ENCODE results near the gene ALK. TPM values are rescaled to one million over a fixed set of nuclear protein-coding genes. Genes with fewer than 3 reads are reported as not detected.

ALK gene
- total and polyA plus RNA-seq, 2 donors (not counting 1 experiment from before 2014, with no cell fraction given) = not detected

DNA sequence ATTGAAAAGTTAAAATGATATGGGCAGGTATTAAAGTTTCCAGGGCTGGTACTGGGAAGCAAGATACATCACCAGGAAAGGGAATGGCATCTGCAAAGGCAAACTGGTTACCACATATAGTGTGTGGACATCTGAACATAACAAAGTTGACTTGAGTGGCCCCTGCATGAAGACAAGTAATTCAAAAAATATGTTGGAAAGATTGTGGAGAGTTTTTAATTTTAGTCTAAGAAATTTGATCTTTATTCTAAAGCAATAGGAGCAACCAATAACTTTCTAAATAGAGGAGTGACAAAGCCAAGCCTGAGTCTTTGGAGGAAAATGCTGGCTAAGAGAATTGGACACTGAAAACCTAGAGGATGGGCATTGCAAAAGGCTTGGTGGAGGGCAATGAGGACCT is 278.2 kb downstream of the ALK start:
- Histone ChIP-seq H4K20me1 (ENCODE audit: control insufficient read depth, insufficient read depth, low read length, poor library complexity, severe bottlenecking) (no peaks in the 10 kb centered on the region), H2AFZ (ENCODE audit: insufficient read depth, low read depth, low read length, poor library complexity, severe bottlenecking) (no peak overlapping the region), H3K36me3 (replicated peaks in 1 of 2; ENCODE audit: control extremely low read depth in 1 of 2, control insufficient read depth in 1 of 2, extremely low read depth in 1 of 2, insufficient read depth in 2 of 2, low read length in 1 of 2) (no peaks in the 10 kb centered on the region), H3K4me1 (ENCODE audit: control insufficient read depth in 2 of 2, insufficient read depth in 2 of 2, low read length in 2 of 2) (no peaks in the 10 kb centered on the region), H3K9me3 (ENCODE audit: control extremely low read depth in 1 of 3, control insufficient read depth in 2 of 3, insufficient read depth in 1 of 3, low read length in 2 of 3) (no peaks in the 10 kb centered on the region), H3K79me2 (ENCODE audit: control insufficient read depth, insufficient read depth, low read length) (no peaks in the 10 kb centered on the region), H3K4me3 (ENCODE audit: control extremely low read depth in 1 of 5, extremely low read depth in 1 of 5, insufficient read depth in 1 of 5, low read depth in 2 of 5, low read length in 4 of 5) (no peak overlapping the region), H3K9ac (ENCODE audit: low read length) (no peak overlapping the region), H3K27ac (ENCODE audit: low read length in 2 of 2) (no peak overlapping the region), H3K4me2 (replicated peaks; ENCODE audit: low read depth, low read length, poor library complexity, severe bottlenecking) (no peak overlapping the region), H3K27me3 (replicated peaks in 1 of 4; ENCODE audit: control extremely low read depth in 1 of 4, control insufficient read depth in 3 of 4, insufficient read depth in 4 of 4, low read length in 3 of 4) (peaks cover 0 to under 1% (median 0%) of the 10 kb centered on the region in 4 experiments)
- no peak for DNase-seq
- TF ChIP-seq, protein P1, sequence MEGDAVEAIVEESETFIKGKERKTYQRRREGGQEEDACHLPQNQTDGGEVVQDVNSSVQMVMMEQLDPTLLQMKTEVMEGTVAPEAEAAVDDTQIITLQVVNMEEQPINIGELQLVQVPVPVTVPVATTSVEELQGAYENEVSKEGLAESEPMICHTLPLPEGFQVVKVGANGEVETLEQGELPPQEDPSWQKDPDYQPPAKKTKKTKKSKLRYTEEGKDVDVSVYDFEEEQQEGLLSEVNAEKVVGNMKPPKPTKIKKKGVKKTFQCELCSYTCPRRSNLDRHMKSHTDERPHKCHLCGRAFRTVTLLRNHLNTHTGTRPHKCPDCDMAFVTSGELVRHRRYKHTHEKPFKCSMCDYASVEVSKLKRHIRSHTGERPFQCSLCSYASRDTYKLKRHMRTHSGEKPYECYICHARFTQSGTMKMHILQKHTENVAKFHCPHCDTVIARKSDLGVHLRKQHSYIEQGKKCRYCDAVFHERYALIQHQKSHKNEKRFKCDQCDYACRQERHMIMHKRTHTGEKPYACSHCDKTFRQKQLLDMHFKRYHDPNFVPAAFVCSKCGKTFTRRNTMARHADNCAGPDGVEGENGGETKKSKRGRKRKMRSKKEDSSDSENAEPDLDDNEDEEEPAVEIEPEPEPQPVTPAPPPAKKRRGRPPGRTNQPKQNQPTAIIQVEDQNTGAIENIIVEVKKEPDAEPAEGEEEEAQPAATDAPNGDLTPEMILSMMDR (IDR thresholded peaks at IDR 0.05) = no peak
- TF ChIP-seq EZH2 (IDR thresholded peaks at IDR 0.05; ENCODE audit: borderline replicate concordance, insufficient read depth, low read depth, low read length, poor library complexity, severe bottlenecking) = no peak
- Mint-ChIP-seq H3K4me3 (no peak overlapping the region), H3K9me3 (ENCODE audit: insufficient read depth) (peaks cover 10% of the 10 kb centered on the region), H3K4me1 (no peaks in the 10 kb centered on the region), H3K27ac (no peak overlapping the region), H3K27me3 (peaks cover 6% of the 10 kb centered on the region)
- intact Hi-C loops (cut with micrococcal nuclease) = no loop called here
- ChIA-PET CTCF (no interaction called here), POLR2A (no interaction called here)
- ATAC-seq (ENCODE audit: low read depth) = no peak

DNA sequence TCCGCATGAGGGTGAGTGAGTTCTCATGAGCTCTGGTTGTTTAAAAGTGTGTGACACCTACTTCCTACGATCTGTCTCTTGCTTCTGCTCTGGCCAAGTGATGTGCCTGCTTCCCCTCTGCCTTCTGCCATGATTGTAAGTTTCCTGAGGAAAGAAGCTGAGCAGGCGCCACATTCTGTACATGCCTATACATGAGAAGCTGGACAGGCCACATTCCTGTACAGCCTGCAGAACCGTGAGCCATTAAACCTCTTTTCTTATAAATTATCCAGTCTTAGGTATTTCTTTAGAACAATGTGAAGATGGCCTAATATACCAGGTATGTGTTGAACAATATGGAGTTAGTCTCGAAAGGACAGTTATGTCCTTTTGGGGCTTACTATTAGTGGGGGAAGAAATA is 281.0 kb downstream of the ALK start:
- no peak overlapping the region for H2AFZ ChIP-seq (ENCODE audit: insufficient read depth, low read depth, low read length, poor library complexity, severe bottlenecking)
- Mint-ChIP-seq H3K27me3 (peaks cover 6% of the 10 kb centered on the region), H3K4me3 (no peak overlapping the region), H3K4me1 (no peaks in the 10 kb centered on the region), H3K9me3 (ENCODE audit: insufficient read depth) (no peaks in the 10 kb centered on the region), H3K27ac (no peak overlapping the region)
- no peak for TF ChIP-seq EZH2 (IDR thresholded peaks at IDR 0.05; ENCODE audit: borderline replicate concordance, insufficient read depth, low read depth, low read length, poor library complexity, severe bottlenecking)
- TF ChIP-seq, protein P1 (IDR thresholded peaks at IDR 0.05) = no peak
- H3K9me3 ChIP-seq (ENCODE audit: control extremely low read depth in 1 of 3, control insufficient read depth in 2 of 3, insufficient read depth in 1 of 3, low read length in 2 of 3) = no peaks in the 10 kb centered on the region
- H3K36me3 ChIP-seq (replicated peaks in 1 of 2; ENCODE audit: control extremely low read depth in 1 of 2, control insufficient read depth in 1 of 2, extremely low read depth in 1 of 2, insufficient read depth in 2 of 2, low read length in 1 of 2) = no peaks in the 10 kb centered on the region
- no peaks in the 10 kb centered on the region for H4K20me1 ChIP-seq (ENCODE audit: control insufficient read depth, insufficient read depth, low read length, poor library complexity, severe bottlenecking)
- WGBS (ENCODE audit: insufficient coverage) = 68% methylated on average over 4 of the region's 5 CpGs
- H3K27me3 ChIP-seq (replicated peaks in 1 of 4; ENCODE audit: control extremely low read depth in 1 of 4, control insufficient read depth in 3 of 4, insufficient read depth in 4 of 4, low read length in 3 of 4) = peaks cover 0 to 4% (median 0%) of the 10 kb centered on the region in 4 experiments
- H3K4me2 ChIP-seq (replicated peaks; ENCODE audit: low read depth, low read length, poor library complexity, severe bottlenecking) = no peak overlapping the region
- POLR2A ChIA-PET = no interaction called here
- DNase-seq (no peak), ATAC-seq (ENCODE audit: low read depth) (no peak)
- CTCF ChIA-PET = no interaction called here
- H3K79me2 ChIP-seq (ENCODE audit: control insufficient read depth, insufficient read depth, low read length) = no peaks in the 10 kb centered on the region
- H3K4me3 ChIP-seq (ENCODE audit: control extremely low read depth in 1 of 5, extremely low read depth in 1 of 5, insufficient read depth in 1 of 5, low read depth in 2 of 5, low read length in 4 of 5) = no peak overlapping the region
- intact Hi-C loops (cut with micrococcal nuclease) = no loop called here
- no peak overlapping the region for H3K27ac ChIP-seq (ENCODE audit: low read length in 2 of 2)
- no peaks in the 10 kb centered on the region for H3K4me1 ChIP-seq (ENCODE audit: control insufficient read depth in 2 of 2, insufficient read depth in 2 of 2, low read length in 2 of 2)
- H3K9ac ChIP-seq (ENCODE audit: low read length) = no peak overlapping the region
